ENCODE measurements around the gene ANGPTL7. TPM values are rescaled to one million over a fixed set of nuclear protein-coding genes. Genes with fewer than 3 reads are reported as not detected.

The ANGPTL7 gene
- total and polyA plus RNA-seq, 2 of the 8 experiments (the other 6 are each of a cell fraction or from before 2014, with no cell fraction given), result not detected

DNA sequence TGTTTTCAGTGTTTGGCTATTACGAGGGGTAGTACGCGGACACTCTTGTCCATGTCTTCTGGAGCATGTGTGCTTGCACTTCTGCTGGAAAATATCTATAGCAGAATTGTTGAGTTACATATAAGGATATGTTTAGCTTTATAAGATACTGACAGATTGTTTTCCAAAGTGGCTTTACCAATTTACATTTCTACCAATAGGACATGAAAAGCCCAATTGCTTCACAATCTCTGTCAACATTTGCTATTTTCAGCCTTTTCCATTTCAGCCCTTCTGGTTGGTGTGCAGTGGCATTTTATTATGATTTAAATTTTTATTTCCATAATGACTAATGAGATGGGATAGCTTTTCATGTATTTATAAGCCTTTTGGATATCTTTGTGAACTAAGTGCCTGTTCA, 6.3 kb upstream of the ANGPTL7 start (continued):
- TF ChIP-seq CTBP2 (IDR thresholded peaks at IDR 0.05; ENCODE audit: borderline replicate concordance, insufficient read depth, insufficient read length, low read length) (no peak), FOSL1 (IDR thresholded peaks at IDR 0.05; ENCODE audit: insufficient read depth, low read depth, low read length) (no peak), CBX5 (IDR thresholded peaks at IDR 0.05; ENCODE audit: low read depth, low read length) (no peak), POLR2A (IDR thresholded peaks at IDR 0.05; ENCODE audit: control extremely low read depth in 1 of 2, low read depth in 2 of 2, low read length in 2 of 2) (no peak), RBBP5 (IDR thresholded peaks at IDR 0.05; ENCODE audit: borderline replicate concordance, low read depth, low read length) (no peak), CHD7 (IDR thresholded peaks at IDR 0.05; ENCODE audit: insufficient replicate concordance, low read length) (no peak), USF2 (IDR thresholded peaks at IDR 0.05; ENCODE audit: low read length) (no peak)

All from H1 (cell line).